MV-4-11 (cell line): ENCODE results near the gene CELSR3.

Experiments
- DNase-seq: peaks from one replicate; lab custom pipeline; 2025; lab: John Stamatoyannopoulos, UW

Gene CELSR3

GRCh38 chr3:48599077-48599501 lies 63.6 kb downstream of the CELSR3 start:
- DNase-seq = no peak

GRCh38 chr3:48598323-48599076 lies 64.2 kb downstream of the CELSR3 start:
- DNase-seq = no peak

- no peak for DNase-seq
These were observed 65.3 kb downstream of the CELSR3 start for GRCh38 chr3:48597408-48597800.

- DNase-seq = no peak
These were observed 65.8 kb downstream of the CELSR3 start for GRCh38 chr3:48596676-48597407.

GRCh38 chr3:48596157-48596556 lies 66.5 kb downstream of the CELSR3 start:
- DNase-seq = no peak

GRCh38 chr3:48595526-48596121 lies 67.1 kb downstream of the CELSR3 start:
- no peak for DNase-seq

GRCh38 chr3:48595075-48595525 lies 67.6 kb downstream of the CELSR3 start, which contains the start of gene COL7A1:
Gene COL7A1, minus strand, starts transcription at chr3:48595329. Its CDS starts 170 bp downstream, at chr3:48595159.
- DNase-seq = no peak

- DNase-seq = no peak
These were observed 68.2 kb downstream of the CELSR3 start for GRCh38 chr3:48594417-48595049.

- no peak for DNase-seq
These were observed 69.3 kb downstream of the CELSR3 start for GRCh38 chr3:48593337-48593736.

- DNase-seq = no peak
These were observed 70.1 kb downstream of the CELSR3 start for GRCh38 chr3:48592519-48593087.

- DNase-seq = no peak
These were observed 70.7 kb downstream of the CELSR3 start for GRCh38 chr3:48591886-48592518.

- DNase-seq = no peak
These were observed 71.2 kb downstream of the CELSR3 start for GRCh38 chr3:48591436-48591835.

GRCh38 chr3:48588230-48588629 lies 74.5 kb downstream of the CELSR3 start:
- no peak for DNase-seq

GRCh38 chr3:48587686-48588085 lies 75.0 kb downstream of the CELSR3 start:
- no peak for DNase-seq
